Colonic mucosa (tissue), 4 donors: ENCODE results near the gene PHACTR1. TPM values are rescaled to one million over a fixed set of nuclear protein-coding genes. Genes with fewer than 3 reads are reported as not detected.

ENCODE experiments used
- DNase-seq: peaks from one replicate; pipeline ENCODE4 v3.0.0-alpha.2; 2020
- H3K27ac ChIP-seq: fragments of 200-600 bp; one replicate; pipeline ENCODE4 v1.8.0; 2021
- H3K27me3 ChIP-seq: fragments of 200-600 bp; one replicate; pipeline ENCODE4 v1.8.0; 2021
- H3K36me3 ChIP-seq: fragments of 200-600 bp; one replicate; pipeline ENCODE4 v1.8.0; 2021
- H3K4me1 ChIP-seq: fragments of 200-600 bp; one replicate; pipeline ENCODE4 v1.8.0; 2021; ENCODE audit warnings: mild to moderate bottlenecking
- H3K4me3 ChIP-seq: fragments of 200-600 bp; one replicate; pipeline ENCODE4 v1.8.0; 2021
- H3K9ac ChIP-seq, 2 donors: one replicate each; pipeline ENCODE4 v1.7.0; 2013; ENCODE audit warnings: control low read depth in 2 of 2, low read depth in 2 of 2, low read length in 2 of 2
- H3K9me3 ChIP-seq: fragments of 200-600 bp; one replicate; pipeline ENCODE4 v1.8.0; 2021
- intact Hi-C: fragments of 100-400 bp; cut with DNase I; formaldehyde crosslinking; loops from one replicate; pipeline ENCODE4 v1.14.1; 2022
- total RNA-seq, 2 donors: library from RNA; stranded (reverse); fragmentation: NEBNext Ultra II Directional in 1 of 2; extraction: Animal tissue kit (Norgen Biotek cat#: 25700) in 1 of 2; gene quantifications; one replicate each; pipeline ENCODE4 v1.2.1, GENCODE V29; 2021
- TF ChIP-seq, protein P1 (sequence below): fragments of 200-600 bp; IDR thresholded peaks from one replicate; pipeline ENCODE4 v1.8.0; 2022; ENCODE audit warnings: antibody characterized with exemption, mild to moderate bottlenecking
- donor health status: healthy.
- donor health status: DM: no; HTN: no; CAD: no.
- donor health status: DM: no; HTN: no; CAD: no.

Gene PHACTR1
- total RNA-seq, 2 donors from 2014 or later, result 1.7 to 2.2 TPM

DNA sequence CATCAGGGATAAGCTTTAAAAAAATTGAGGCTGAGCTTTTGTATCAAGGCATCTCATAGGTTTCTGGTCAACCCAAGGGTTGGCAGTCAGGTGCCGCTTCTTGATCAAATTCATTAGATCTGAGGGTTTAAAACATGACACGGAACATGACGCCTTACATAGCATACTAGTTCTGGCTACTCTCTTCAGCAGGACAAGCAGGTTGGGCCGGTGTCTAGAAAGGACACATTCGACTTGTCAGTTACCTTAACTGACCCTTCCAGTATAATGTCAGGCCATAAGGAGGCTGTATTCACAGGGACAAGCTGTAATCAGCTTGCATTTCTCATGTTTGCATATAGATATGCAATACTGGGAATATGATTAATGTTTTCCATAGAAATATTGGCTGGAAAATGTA lies 65.6 kb downstream of the PHACTR1 start:
- TF ChIP-seq, protein P1, sequence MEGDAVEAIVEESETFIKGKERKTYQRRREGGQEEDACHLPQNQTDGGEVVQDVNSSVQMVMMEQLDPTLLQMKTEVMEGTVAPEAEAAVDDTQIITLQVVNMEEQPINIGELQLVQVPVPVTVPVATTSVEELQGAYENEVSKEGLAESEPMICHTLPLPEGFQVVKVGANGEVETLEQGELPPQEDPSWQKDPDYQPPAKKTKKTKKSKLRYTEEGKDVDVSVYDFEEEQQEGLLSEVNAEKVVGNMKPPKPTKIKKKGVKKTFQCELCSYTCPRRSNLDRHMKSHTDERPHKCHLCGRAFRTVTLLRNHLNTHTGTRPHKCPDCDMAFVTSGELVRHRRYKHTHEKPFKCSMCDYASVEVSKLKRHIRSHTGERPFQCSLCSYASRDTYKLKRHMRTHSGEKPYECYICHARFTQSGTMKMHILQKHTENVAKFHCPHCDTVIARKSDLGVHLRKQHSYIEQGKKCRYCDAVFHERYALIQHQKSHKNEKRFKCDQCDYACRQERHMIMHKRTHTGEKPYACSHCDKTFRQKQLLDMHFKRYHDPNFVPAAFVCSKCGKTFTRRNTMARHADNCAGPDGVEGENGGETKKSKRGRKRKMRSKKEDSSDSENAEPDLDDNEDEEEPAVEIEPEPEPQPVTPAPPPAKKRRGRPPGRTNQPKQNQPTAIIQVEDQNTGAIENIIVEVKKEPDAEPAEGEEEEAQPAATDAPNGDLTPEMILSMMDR, result no peak
- no peaks in the 10 kb centered on the region for H3K27me3 ChIP-seq
- no peak overlapping the region for H3K9ac ChIP-seq
- no peak overlapping the region for H3K27ac ChIP-seq
- intact Hi-C loops, result no loop called here
- H3K4me3 ChIP-seq, result no peak overlapping the region
- no peaks in the 10 kb centered on the region for H3K9me3 ChIP-seq
- H3K4me1 ChIP-seq, result no peaks in the 10 kb centered on the region
- DNase-seq, result no peak
- no peaks in the 10 kb centered on the region for H3K36me3 ChIP-seq

DNA sequence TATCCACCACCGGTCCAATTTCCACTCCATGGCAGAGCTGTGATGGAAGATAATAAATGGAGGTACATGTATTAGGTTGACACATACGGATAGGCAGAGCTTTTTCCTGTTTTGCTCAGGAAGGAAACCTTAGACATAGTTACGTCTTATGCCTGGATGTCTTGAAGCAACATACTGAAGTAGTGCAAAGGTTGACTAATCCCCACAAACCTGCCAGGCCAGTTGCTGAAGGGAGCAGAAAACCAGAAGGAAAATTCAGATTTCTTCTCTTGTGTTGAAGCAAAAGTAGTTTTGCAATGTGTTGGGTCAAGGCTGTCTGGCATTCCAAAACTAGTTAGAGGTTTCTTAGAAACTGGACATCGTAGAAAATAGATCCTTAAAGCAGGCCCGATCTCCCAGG lies 68.7 kb downstream of the PHACTR1 start:
- H3K4me3 ChIP-seq, result no peak overlapping the region
- TF ChIP-seq, protein P1, result no peak
- H3K27me3 ChIP-seq, result no peaks in the 10 kb centered on the region
- no peaks in the 10 kb centered on the region for H3K4me1 ChIP-seq
- intact Hi-C loops, result no loop called here
- no peak overlapping the region for H3K9ac ChIP-seq
- no peaks in the 10 kb centered on the region for H3K36me3 ChIP-seq
- DNase-seq, result no peak
- no peak overlapping the region for H3K27ac ChIP-seq
- H3K9me3 ChIP-seq, result no peaks in the 10 kb centered on the region

DNA sequence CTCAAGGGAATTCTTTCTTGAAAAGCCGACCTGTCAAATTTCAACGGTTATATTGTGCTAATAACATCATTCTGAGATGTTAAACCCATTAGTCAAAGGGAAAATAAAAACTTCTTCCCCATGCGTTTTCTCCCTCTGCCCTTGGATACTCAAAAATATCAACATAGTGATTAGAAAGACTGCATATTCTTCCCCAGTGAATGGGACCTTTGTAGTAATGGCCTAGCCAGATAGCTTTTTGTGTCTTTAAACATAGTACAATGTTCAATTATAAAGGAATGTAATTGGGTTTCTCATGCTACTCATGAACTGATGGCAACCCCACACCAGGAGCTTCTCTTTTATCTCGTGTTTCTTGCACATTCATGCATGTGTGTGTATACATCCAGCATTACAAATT lies 69.4 kb downstream of the PHACTR1 start:
- TF ChIP-seq, protein P1, result no peak
- H3K4me1 ChIP-seq, result no peaks in the 10 kb centered on the region
- H3K27ac ChIP-seq, result no peak overlapping the region
- H3K36me3 ChIP-seq, result no peaks in the 10 kb centered on the region
- no peak for DNase-seq
- H3K9me3 ChIP-seq, result no peaks in the 10 kb centered on the region
- intact Hi-C loops, result no loop called here
- no peaks in the 10 kb centered on the region for H3K27me3 ChIP-seq
- H3K9ac ChIP-seq, result no peak overlapping the region
- no peak overlapping the region for H3K4me3 ChIP-seq

DNA sequence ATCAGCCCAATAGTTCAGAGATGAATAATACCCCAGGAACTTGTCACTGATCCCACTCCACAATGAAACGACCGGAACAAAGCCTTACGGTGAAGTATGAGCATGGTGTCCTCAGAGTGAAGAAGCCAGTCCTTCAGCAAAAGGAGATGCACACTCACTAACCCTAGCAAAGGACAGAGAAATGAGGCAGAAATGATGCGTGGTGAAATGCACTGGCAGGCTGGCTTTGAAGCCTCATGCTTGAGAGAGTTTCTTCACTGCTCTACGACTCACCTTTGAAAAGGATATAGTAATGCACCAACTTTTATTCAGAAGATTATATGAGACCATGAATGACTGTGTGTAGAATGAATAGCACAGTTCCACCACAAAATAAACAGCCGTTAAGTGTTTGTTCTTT lies 74.8 kb downstream of the PHACTR1 start:
- no peak for DNase-seq
- H3K27ac ChIP-seq, result no peak overlapping the region
- no peaks in the 10 kb centered on the region for H3K9me3 ChIP-seq
- no peaks in the 10 kb centered on the region for H3K27me3 ChIP-seq
- H3K9ac ChIP-seq, result no peak overlapping the region
- no peaks in the 10 kb centered on the region for H3K36me3 ChIP-seq
- no peaks in the 10 kb centered on the region for H3K4me1 ChIP-seq
- TF ChIP-seq, protein P1, result no peak
- H3K4me3 ChIP-seq, result no peak overlapping the region
- intact Hi-C loops, result no loop called here

DNA sequence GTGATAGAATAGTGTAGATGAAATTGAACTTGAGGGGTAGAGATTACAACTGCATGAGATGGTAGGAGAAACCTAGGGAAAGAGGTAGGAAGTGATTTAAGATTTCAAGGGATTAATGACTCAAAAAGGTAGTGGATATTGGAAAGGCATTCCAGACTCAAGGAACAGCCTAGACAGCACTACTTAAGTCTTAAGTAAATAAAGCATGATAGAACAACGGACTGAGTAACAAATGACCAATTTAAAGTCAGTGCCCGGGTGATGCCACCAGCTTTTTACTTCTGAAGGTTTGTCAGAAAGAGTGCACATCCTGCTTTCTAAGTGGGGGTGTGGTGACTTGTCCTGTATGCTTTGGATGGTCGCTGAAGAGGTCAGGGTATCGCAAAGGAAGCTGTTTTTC lies 81.8 kb downstream of the PHACTR1 start:
- H3K36me3 ChIP-seq, result no peaks in the 10 kb centered on the region
- intact Hi-C loops, result no loop called here
- no peak for DNase-seq
- H3K27ac ChIP-seq, result no peak overlapping the region
- no peak overlapping the region for H3K4me3 ChIP-seq
- H3K9me3 ChIP-seq, result no peaks in the 10 kb centered on the region
- TF ChIP-seq, protein P1, result no peak
- no peak overlapping the region for H3K9ac ChIP-seq
- no peaks in the 10 kb centered on the region for H3K4me1 ChIP-seq
- H3K27me3 ChIP-seq, result no peaks in the 10 kb centered on the region

DNA sequence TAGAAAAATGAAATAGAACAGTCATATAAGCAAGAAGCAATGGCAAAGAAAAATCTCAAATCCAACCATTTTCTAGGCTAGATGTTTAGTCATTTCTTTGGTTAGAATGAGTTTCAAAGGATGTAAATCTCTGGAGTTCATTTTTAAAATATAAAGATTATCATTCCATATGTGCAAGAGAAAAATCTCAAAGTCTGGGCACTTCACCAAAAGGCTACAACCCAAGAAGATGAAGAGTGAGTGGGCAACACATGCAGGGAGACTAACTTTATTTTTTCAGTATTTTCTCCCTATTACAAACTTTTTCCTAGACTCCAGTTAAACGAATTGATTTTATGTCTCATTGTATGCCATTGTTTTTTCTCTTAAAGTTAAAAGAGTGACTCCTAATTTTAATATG lies 83.6 kb downstream of the PHACTR1 start:
- no peak for DNase-seq
- H3K27ac ChIP-seq, result no peak overlapping the region
- no peaks in the 10 kb centered on the region for H3K27me3 ChIP-seq
- intact Hi-C loops, result no loop called here
- H3K9me3 ChIP-seq, result no peaks in the 10 kb centered on the region
- TF ChIP-seq, protein P1, result no peak
- H3K4me1 ChIP-seq, result no peaks in the 10 kb centered on the region
- H3K4me3 ChIP-seq, result no peak overlapping the region
- H3K9ac ChIP-seq, result no peak overlapping the region
- H3K36me3 ChIP-seq, result no peaks in the 10 kb centered on the region
